Measurements from ENCODE around the gene SNTG2.

The SNTG2 gene

GRCh38 chr2:950080-950966 is at the start of gene SNTG2:
TSS of gene SNTG2 (plus strand) at chr2:950849. CDS start at chr2:950997, 148 bp downstream.
- TF ChIP-seq CTCF (IDR thresholded peaks at IDR 0.05; ENCODE audit: low read depth, low read length) = no peak
- no peak for DNase-seq (ENCODE audit: extremely low read depth, low read depth)

DNA sequence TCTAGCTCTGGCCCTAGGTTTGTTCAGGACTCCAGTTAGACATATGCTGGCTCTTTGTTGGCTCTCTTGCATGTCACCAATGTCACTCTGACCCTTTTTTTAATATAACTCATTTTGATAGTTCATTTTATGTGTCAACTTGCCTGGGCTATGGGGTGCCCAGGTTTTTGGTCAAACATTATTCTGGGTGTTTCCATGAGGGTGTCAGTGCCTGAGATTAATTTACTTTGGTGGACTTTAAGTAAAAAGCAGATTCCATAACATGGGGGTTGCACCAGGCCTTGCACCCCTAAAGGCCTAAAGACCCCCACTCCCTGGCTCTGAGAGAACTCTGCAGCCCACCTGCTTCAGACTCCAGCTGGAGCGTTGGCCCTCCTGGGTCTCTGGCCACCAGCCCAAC is 48.1 kb upstream of the SNTG2 start:
- DNase-seq (ENCODE audit: extremely low read depth, low read depth) = no peak
- TF ChIP-seq CTCF (IDR thresholded peaks at IDR 0.05; ENCODE audit: low read depth, low read length) = no peak

DNA sequence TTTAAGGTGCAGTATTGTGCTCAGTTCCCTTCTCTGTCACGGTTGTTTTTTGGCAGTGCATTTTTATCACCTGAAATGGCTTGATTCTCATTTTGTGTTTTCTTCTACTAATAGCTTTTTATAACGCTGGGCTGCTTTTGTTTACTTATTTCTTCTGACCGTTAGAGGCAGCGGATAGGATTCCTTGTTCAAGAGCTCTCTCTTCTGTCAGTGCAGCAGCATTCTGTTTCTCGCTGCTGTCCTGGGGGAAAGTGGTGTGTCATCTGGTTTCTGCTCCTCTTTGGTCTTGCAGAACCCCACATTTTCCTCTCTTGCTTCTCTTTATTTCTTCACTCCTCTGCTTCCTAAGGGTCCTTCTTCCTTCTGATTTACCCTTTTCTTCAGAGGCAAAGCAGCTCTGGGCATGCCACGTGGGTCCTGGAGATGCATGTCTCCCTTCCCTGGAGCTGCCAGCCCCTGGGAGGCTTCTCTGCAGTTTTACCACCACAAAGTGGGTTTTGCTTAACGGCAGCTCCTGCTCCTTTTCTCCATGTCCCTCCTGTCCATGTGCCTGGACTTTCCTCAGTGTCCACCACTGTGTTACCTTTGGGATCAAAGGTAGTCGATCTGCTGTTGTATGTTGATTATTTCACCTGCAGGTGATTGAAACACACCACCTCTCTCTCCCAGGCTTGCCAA is 47.3 kb upstream of the SNTG2 start:
- DNase-seq (ENCODE audit: extremely low read depth, low read depth) = no peak
- TF ChIP-seq CTCF (IDR thresholded peaks at IDR 0.05; ENCODE audit: low read depth, low read length) = peak; percentile 54

DNA sequence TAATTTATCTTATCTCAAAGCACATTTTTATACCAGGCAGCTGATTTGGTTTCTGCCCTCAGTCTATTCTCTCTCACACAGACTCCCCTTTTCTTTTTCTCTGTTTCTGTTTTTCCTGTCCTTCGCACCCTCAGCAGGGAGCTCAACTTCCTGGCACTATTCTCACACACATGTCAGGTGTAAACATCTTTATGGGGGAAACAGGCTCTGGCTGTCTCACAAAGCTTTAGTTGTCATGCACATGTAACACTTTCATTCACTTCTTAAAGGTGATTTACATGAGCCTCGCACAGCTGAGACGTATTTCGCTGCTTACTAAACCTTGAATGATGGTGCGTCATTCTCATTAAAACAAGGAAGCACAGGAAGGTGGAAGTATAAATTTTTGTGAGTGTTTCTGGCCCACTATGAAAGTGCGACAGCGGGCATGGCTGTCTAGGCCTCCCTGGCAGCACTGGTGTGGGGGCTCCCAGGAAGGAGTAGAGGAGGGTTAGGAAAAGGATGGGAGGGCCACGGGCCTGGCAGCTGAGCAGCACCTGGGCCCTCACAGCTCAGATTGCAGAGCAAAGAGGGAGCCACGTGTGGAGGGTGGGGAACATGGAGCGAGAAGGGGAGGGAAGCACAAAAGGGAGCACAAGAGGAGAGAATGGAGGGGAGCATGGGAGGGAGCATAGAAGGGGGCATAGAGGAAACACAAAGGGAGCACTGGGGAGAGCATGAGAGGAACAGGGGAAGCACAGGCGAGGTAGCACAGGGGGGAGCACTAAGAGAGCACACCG is 46.2 kb upstream of the SNTG2 start:
- TF ChIP-seq CTCF (IDR thresholded peaks at IDR 0.05; ENCODE audit: low read depth, low read length) = no peak
- DNase-seq (ENCODE audit: extremely low read depth, low read depth) = no peak

- DNase-seq (ENCODE audit: extremely low read depth, low read depth) = no peak
- TF ChIP-seq CTCF (IDR thresholded peaks at IDR 0.05; ENCODE audit: low read depth, low read length) = no peak
Measured at GRCh38 chr2:905091-905832, 45.4 kb upstream of the SNTG2 start.

DNA sequence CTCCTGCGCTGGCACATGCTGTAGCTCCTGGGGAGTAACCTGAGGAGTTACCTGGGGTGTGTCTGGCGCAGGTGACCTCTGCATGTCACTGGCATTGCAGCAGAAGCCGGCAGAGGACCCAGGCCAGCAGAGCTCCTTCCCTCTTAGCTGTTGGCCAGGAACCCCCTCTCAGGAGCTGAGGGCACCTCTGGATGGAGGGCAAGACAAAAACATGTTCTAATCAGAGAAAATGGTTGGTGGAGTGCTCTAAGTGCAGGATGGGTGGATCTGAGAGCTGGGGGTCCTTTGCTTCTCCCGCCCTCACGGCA is 44.9 kb upstream of the SNTG2 start:
- DNase-seq (ENCODE audit: extremely low read depth, low read depth) = no peak
- TF ChIP-seq CTCF (IDR thresholded peaks at IDR 0.05; ENCODE audit: low read depth, low read length) = no peak
